GM06990 (cell line): ENCODE measurements around the gene TFR2.

Experiments used
- DNase-seq: peaks from one replicate; pipeline ENCODE4 v3.0.0-alpha.2; 2011; ENCODE audit not compliant: insufficient read length; ENCODE audit errors: extremely low read depth
- H3K27me3 ChIP-seq: replicated peaks from 2 replicates; pipeline ENCODE4 v1.6.0; 2011; ENCODE audit warnings: low read length; ENCODE audit not compliant: control insufficient read depth, insufficient read depth
- H3K36me3 ChIP-seq: 2 replicates; pipeline ENCODE4 v1.5.1; 2011; ENCODE audit warnings: low read length; ENCODE audit not compliant: control insufficient read depth, insufficient read depth
- H3K4me3 ChIP-seq: replicated peaks from 2 replicates; pipeline ENCODE4 v1.5.1; 2011; ENCODE audit warnings: low read depth, mild to moderate bottlenecking, control low read depth, low read length
- CTCF ChIP-seq: IDR thresholded peaks from 2 replicates; pipeline ENCODE4 v1.5.1; 2011; ENCODE audit warnings: low read length, control low read depth, mild to moderate bottlenecking, inconsistent platforms; ENCODE audit not compliant: insufficient read depth, poor library complexity, severe bottlenecking

Gene TFR2

GRCh38 chr7:100679927-100680575, 38.7 kb upstream of the TFR2 start:
- peaks cover 59% of the 10 kb centered on the region for H3K36me3 ChIP-seq

GRCh38 chr7:100679129-100679926, 38.0 kb upstream of the TFR2 start:
- H3K36me3 ChIP-seq: peaks cover 52% of the 10 kb centered on the region
- H3K4me3 ChIP-seq: no peak overlapping the region
- H3K27me3 ChIP-seq: no peaks in the 10 kb centered on the region
- no peak for TF ChIP-seq CTCF
- DNase-seq: no peak

More at GRCh38 chr7:100679927-100680575, 38.7 kb upstream of the TFR2 start:
- no peak overlapping the region for H3K4me3 ChIP-seq
- H3K27me3 ChIP-seq: no peaks in the 10 kb centered on the region
- DNase-seq: no peak
- TF ChIP-seq CTCF: no peak

- no peak overlapping the region for H3K4me3 ChIP-seq
- no peak for DNase-seq
- H3K27me3 ChIP-seq: no peaks in the 10 kb centered on the region
- peaks cover 48% of the 10 kb centered on the region for H3K36me3 ChIP-seq
- no peak for TF ChIP-seq CTCF
These were observed 37.1 kb upstream of the TFR2 start for GRCh38 chr7:100678291-100678984.

GRCh38 chr7:100677308-100678267, 36.2 kb upstream of the TFR2 start:
- no peaks in the 10 kb centered on the region for H3K27me3 ChIP-seq
- no peak overlapping the region for H3K4me3 ChIP-seq
- TF ChIP-seq CTCF: no peak
- DNase-seq: no peak
- peaks cover 42% of the 10 kb centered on the region for H3K36me3 ChIP-seq

- Histone ChIP-seq H3K36me3 (peaks cover 36% of the 10 kb centered on the region), H3K27me3 (no peaks in the 10 kb centered on the region), H3K4me3 (peak overlapping the region; percentile 96)
- TF ChIP-seq CTCF: no peak
- DNase-seq: no peak
These were observed 35.4 kb upstream of the TFR2 start for GRCh38 chr7:100676501-100677306.
